OCI-M2 (cell line): ENCODE data around the gene SHMT1.
"Not testable (repeated sequence)": the region's sequence is repeated elsewhere in the genome, so short reads cannot be mapped to it uniquely, and the experiment has no call there.

Experiments used
- DNase-seq: peaks from one replicate; lab custom pipeline; 2025; ENCODE audit not compliant: unreplicated experiment; lab: John Stamatoyannopoulos, UW

SHMT1 gene

DNA sequence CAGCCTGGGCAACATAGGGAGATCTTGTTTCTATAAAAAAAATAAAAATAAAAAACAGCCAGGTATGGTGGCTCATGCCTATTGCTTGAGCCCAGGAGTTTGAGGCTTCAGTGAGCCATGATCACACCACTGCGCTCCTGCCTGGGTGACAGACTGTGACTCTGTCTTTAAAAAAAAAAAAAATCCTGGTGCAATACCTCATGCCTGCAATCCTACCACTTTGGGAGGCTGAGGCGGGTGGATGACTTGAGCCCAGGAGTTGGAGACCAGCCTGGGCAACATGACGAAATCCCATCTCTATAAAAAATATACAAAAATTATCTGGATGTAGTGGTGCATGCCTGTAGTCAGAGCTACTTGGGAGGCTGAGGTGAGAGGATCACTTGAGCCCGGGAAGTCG, 15.3 kb upstream of the SHMT1 start:
- DNase-seq, result not testable (repeated sequence)

DNA sequence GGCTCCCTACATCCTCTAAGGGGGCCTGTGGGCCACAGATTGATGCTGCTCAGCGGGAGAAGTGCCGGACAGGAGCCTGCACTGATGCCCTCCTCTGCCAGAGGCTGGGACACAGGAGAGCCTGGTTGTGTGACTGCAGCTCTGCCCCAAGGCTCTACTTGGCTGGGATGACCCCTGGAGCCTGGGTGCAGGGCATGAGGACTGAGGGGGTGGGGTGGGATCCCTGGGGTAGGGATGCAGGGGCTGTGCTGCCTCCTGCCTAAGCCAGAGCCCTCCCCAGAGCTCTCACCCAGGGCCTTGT, 14.8 kb upstream of the SHMT1 start:
- DNase-seq, result no peak

DNA sequence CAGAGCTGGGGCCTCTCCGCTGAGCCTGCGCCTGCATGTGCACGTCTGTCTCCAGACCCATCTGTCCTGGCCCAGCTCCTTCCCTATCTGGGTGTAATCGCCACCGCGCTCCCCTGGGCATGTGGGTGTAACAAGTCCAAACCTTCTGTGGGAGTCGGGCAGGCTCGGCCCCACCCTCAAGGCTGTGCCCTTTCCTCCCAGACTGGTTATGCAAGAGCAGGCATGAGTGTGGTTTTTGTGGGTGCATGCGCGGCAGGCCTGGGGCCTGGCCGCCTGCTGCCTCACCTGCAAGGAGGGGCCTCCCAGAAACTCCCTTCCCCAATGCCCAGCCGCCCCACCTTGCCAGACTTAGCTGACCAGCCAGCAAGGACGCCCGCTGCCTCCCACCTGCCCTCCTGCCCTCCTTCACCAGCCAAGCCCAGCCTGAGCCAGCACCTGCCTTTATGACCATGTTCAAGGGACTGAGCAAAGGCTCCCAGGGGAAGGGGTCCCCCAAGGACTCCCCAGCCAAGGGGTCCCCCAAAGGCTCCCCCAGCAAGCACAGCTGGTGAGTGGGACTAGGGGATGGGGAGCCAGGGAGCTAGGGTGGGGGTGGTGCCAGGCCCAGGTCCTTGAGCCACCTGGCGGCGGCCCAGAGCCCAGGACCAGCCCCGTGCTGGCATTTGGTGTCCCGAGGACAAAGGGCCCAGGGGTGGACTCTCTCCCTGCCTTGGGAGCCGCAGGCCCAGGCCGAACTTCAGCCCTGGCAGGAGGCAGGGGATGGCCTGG, 14.3 kb upstream of the SHMT1 start, which contains the start of gene EVPLL:
Gene EVPLL, plus strand, starts transcription at position 342 of the 768 bp plus-strand sequence. CDS start 3,160 bp downstream, outside the sequence.
- DNase-seq, result no peak

DNA sequence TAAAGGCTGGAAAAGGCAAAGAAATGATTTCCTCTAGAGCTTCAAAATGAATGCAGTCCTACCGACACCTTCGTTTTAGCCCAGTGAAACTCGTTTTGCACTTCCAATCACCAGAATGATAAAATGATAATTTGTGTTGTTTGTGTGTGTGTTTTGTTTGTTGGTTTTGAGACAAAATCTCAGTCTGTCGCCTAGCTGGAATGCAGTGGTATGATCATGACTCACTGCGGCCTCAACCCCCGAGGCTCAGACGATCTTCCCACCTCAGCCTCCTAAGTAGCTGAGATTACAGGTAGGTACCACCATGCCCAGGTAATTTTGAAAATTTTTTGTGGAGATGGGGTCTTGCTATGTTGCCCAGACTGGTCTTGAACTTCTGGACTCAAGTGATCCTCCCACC, 10.9 kb upstream of the SHMT1 start:
- DNase-seq, result no peak

DNA sequence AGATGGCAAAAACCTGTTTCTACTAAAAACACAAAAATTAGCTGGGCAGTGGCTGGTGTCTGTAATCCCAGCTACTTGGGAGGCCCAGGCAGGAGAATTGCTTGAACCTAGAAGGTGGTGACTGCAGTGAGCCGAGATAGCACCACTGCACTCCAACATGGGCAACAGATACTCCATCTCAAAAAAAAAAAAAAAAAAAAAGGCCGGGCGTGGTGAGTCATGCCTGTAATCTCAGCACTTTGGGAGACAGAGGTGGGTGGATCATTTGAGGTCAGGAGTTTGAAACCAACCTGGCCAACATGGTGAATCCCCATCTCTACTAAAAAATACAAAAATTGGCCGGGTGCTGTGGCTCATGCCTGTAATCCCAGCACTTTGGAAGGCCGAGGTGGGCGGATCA, 9.8 kb upstream of the SHMT1 start:
- DNase-seq, result not testable (repeated sequence)

DNA sequence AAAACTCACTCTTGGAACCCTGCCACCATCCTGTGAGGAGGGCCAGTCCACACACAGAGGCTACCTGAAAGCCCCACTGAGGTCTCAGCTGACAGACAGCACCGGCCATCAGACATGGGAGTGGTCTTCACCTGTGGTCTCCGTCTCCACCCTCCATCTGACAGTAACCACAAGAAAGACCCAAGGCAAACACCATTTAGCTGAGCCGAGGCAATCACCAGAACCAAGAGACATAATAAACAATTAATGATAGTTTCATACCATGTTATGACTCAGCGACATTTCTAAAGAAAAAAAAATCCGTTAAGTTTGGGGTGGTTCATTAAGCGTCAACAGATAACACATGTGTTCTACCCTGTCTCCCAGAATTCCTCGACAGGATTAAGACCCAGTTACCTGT, 8.1 kb upstream of the SHMT1 start:
- no peak for DNase-seq

DNA sequence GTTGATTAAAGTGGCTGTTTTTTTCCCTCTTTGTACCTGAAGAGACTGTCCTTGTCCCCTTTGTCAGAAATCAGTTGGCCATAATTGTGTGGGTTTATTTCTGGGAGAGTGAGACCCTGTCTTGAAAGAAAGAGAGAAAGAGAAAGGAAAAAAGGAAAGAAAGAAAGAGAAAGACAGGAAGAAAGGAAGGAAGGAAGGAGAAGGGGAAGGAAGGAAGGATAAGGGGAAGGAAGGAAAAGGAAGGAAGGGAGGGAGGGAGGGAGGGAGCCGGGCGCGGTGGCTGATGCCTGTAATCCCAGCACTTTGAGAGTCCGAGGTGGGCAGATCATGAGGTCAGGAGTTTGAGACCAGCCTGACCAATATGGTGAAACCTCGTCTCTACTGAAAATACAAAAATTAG, 7.4 kb upstream of the SHMT1 start:
- DNase-seq, result no peak

DNA sequence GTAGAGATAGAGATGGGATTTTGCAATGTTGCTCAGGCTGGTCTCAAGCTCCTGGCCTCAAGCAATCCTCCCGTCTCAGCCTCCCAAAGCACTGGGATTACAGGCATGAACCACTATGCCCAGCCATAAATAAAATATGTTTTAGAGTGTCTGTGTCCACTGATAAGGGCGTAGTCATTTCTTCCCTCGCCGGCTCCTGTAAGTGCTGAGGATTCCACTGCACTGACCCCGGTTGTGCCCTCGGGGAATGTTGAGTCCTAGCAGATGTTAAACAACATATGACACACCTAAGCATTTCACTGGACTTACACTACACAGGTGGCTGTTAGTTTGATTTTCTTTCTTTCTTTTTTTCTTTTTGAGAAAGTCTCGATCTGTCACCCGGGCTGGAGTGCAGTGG, 5.6 kb upstream of the SHMT1 start:
- DNase-seq, result no peak

DNA sequence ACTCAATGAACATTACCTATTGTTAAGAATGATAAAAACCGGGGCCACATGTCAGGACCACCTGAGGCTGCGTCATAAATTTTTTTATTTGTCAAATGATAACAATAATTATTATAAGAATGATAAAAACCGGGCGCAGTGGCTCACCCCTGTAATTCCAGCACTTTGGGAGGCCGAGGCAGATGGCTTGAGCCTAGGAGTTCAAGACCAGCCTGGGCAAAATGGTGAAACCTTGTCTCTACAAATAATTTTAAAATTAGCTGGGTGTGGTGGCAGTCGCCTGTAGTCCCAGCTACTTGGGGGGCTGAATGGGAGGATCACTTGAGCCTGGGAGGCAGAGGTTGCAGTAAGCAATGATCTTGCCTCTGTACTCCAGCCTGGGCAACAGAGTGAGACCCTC, 816 bp upstream of the SHMT1 start:
- no peak for DNase-seq

DNA sequence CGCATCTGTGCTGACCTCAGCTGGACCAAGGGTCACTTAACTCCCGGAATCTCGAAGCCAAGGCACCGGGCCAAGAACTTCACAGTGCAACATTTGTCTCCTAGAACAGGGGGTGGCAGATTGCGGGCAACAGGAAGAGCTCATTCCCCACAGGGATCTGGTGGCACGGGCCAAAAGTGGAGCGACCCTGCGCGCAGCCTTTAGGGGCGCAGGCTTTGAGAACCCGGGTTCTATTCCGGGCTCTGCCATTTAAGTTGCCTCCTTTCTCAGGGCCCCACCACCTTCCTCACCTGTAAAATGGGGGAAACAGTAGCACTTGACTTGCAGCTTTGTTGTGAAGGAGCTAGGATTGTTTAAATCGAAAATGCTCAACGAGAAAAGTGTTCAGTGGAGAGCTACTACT, 651 bp downstream of the SHMT1 start:
- no peak for DNase-seq

DNA sequence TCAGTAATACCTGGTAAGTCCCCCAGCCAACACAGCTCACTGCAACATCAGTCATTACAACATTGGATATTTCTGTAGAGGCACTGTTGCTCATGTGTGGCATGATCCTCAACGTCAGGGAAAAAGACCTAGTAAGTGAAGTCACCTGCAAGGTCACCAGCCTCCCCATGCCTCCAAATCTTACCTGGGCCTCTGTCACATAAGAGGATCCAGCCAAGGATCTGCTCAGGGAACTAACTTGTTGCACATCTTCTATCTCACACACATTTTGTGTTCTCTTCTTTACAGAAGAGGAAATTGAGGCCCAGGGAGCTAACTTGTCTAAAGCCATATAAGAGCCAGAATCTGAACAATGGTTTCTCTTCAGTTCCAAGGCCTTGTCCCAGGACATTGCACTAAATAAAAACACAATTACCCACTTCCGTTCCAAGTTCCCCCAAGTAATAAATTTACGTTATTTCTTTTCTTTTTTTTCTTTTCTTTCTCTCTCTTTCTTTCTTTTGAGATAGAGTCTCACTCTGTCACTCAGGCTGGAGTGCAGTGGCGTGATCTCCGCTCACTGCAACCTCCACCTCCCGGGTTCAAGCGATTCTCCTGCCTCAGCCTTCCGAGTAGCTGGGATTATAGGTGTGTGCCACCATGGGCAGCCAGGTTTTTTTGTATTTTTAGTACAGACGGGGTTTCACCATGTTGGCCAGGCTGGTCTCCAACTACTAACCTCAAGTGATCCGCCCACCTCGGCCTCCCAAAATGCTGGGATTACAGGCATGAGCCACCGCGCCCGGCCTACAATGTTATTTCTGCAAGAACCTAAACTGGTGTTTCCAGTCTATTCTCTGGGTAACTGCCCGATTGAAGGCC, 1.3 kb downstream of the SHMT1 start:
- DNase-seq, result no peak

DNA sequence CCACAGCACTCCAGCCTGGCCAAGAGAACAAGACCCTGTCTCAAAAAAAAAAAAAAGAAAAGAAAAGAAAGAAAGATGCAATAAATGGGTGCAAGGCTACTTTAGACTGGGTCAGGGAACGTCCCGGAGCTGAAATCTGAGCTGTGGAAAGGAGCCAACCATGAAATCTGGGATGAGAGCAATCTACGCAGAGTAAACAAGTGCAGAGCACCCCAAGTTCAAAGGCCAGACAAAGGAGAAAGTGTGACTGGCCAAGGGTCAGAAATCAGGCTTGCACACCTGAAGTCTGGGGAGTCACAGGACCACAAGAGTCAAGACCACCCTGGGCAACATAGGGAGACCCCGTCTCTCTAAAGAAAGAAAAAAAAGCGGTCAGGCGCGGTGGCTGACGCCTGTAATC, 2.8 kb downstream of the SHMT1 start:
- no peak for DNase-seq

DNA sequence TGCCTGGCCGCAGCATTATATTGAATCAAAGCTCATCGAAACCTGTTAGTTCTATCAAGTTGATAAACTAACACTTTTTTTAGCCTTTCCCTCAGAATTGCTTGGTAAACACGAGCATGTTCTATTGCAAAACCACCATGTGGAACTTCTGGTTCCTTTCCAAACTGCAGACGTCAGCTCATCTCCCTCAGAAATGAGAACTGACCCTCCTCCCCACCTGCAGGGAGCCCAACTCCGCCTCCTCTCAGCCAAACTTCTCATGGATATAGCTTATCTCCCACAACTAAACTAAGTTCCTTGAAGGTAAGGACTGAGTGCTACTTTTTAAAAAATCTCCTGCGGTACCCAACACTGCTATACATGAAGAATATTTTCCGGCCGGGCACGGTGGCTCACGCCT, 6.7 kb downstream of the SHMT1 start:
- DNase-seq, result no peak

DNA sequence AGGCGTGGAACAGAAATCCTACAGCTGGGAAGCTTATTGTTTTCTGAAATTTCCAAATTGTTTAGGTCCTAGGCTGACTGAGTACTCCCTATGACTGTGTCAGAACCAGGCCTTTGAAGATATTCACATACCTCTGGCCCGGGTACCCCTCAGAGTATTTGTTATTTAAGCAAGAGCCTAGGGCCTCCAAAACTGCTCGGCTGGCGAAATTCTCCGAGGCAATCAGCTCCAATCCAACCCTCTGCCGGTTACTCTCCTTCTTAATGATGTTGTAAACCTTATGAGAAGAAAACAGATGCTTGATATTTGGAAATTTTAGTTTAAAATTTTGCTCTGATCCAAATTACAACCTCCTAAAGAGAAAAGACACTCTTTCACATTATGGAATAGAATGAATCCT, 9.8 kb downstream of the SHMT1 start:
- no peak for DNase-seq

DNA sequence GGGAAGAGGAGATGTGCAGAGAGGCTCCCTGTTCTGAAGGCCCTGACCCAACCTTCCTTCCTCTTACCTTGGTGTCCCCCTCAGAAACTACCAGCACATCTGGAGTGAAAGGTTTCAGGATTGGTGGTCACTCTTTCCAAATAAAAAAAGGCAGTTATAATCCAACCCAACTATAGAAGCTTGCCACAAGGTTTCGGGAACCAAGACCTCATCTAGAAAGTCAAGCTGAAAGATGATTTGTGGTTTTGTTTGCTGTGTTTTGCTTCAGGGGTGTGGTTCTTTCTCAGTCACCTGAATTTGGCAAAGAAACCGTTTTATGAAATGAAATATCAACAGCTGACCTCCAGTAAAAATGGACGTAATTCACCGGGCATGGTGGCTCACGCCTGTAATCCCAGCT, 19.3 kb downstream of the SHMT1 start:
- DNase-seq, result no peak

DNA sequence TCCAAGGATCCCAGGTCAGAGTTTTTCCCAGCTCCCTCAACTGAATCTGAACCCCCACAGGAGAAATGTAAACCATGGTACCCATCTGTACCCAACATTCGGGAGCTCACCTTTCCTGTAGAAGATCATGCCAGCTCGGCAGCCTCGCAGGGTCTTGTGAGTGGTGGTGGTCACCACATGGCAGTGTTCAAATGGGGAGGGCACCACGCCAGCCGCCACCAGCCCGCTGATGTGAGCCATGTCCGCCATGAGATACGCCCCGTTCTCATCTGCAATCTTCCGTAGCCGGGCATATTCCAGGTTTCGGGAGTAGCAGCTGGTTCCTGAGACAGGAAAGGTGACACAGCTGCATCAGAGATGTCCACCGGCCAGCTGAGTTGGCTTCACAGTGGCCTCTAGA, 23.4 kb downstream of the SHMT1 start:
- DNase-seq, result no peak

DNA sequence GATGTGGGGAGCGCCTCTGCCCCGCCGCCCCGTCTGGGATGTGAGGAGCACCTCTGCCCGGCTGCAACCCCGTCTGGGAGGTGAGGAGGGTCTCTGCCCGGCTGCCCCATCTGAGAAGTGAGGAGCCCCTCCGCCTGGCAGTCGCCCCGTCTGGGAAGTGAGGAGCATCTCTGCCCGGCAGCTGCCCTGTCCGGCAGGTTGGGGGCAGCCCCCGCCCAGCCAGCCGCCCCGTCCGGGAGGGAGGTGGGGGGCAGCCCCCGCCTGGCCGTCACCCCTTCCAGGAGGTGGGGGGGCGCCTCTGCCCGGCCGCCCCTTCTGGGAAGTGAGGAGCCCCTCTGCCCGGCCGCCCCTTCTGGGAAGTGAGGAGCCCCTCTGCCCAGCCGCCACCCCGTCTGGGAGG, 25.2 kb downstream of the SHMT1 start:
- DNase-seq, result not testable (repeated sequence)

DNA sequence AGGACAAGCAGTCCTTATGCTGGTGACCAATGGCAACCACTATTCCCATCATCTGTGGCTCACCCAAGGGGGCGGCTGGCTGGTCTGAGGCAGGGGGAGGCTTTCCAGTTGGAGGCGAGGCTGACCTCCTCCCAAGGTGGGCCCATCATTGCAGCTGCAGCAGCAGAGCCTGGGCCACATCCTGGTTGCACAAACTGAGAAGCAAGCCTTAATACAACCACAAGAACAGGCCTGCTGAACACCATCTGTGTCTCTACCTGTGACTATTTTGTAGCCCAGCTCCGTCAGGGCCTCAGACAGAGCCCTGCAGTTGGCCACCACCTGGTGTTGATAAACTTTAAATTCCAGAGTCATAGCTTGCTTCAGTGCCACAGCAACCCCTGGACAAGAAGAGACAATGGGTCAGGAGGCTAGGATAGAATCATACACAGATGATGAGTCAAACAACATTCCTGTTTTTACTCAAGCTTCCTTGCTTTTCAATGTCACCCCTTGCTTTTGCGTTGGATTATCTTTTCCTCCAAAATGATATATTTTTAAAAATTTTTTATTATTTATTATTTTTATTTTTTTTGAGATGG, 30.4 kb downstream of the SHMT1 start:
- no peak for DNase-seq

DNA sequence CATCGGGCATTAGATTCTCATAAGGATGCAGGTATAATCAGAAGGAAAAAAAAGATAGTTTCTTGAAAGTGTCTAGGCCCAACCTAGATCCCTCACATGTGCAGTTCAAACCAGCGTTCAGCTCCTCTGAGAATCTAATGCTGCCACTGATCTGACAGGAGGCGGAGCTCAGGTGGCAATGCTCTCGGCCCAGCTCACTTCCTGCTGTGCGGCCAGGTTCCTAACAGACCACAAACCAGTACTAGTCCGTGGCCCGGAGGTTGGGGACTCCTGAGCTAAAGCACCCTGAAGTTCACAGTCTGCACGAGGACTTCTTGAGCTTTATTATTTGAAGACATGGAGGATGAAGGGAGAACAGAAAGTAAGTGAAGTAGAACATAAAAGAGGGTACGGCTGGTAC, 31.5 kb downstream of the SHMT1 start:
- DNase-seq, result no peak

DNA sequence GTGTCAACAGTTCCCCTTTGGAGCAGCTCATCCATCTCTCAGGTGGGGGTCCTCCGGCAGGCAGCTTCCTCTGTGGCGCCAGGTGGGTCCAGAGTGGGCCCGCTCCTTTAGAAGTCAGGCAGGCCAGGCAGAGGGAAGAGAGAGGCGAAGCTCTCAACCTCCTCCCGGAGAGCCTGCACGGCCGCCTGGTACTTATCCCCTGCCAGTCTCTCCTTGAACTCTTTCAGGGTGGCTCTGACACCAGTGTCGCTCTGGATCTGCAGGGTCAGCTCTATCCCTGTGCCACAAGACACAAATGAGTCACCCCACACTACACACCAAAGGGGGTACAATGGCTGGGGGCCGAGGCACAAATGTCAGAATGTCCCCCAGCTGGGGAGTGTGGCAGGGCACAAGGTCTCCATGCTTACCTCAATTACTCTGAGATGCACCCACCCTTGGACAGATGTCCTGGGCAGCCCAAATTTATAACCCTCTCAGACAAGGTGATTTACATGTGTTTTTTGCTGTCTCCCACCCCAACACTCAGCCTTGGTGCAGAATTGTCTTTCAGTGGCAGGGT, 34.6 kb downstream of the SHMT1 start:
- no peak for DNase-seq

DNA sequence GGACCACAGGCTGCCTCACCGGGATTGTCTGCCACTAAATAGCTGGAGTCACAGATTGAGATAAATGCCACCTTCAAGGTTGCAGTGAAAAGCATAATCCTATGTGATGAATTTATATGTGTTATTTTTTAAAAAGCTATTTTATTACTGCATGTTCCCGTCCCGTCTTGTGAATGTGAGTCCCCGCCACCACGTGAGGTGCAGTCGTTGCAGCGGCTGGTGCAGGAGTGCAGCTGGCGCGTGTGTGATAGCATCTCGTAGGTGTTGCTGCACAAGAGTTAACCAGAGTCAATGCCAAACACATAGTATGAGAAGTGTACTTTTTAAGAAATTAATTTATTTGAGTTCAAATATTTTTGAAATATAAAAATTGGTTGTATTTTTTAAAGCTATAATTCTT, 35.8 kb downstream of the SHMT1 start:
- no peak for DNase-seq

DNA sequence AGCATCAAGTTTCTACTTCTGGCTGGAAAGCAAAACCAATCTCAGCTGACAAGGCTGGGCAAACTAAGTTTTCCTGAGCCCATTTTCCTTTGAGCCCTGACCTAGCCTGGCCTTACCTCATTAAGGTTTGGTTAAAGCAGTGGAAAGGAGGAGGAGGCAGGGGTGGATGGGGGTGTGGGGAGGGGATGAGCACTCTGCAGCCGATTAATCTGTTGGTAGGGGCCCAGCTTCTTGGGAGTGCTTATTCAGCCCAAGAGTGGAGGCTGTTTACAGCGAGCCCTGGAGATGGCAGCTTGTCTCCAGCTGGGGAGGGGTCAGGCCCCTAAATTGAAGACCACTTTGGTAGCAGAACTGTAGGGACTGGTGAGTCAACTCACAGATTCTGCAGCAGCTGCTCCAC, 36.3 kb downstream of the SHMT1 start:
- DNase-seq, result no peak
